Lung microvascular endothelial cell (primary cell): Measurements from ENCODE around the gene SEC16B. TPM values are rescaled to one million over a fixed set of nuclear protein-coding genes. Genes with fewer than 3 reads are reported as not detected.
A peak's percentile ranks its signal among the peaks of the same experiment; 100 is the strongest.

Source experiments
- DNase-seq, 2 donors: peaks; one replicate each; pipeline versions ENCODE4 v3.0.0 to v3.0.0-alpha.2; 2010; ENCODE audit warnings: low read depth in 2 of 2
- total RNA-seq: library from RNA; depleted of rRNA; stranded (reverse); fragments of >200 nt; gene quantifications from 2 replicates; pipeline ENCODE4 v1.2.1, GENCODE V29; 2014

SEC16B gene
- total RNA-seq, 1 donor from 2014 or later, result 0.79 TPM

GRCh38 chr1:177941976-177942375, 27.9 kb downstream of the SEC16B start:
- no peak for DNase-seq

- no peak for DNase-seq
These were observed 29.2 kb downstream of the SEC16B start for GRCh38 chr1:177940682-177941081.

- DNase-seq, result no peak
These were observed 31.9 kb downstream of the SEC16B start for GRCh38 chr1:177937931-177938330.

GRCh38 chr1:177937174-177937770, 32.6 kb downstream of the SEC16B start:
- no peak for DNase-seq

- no peak for DNase-seq
These were observed 34.0 kb downstream of the SEC16B start for GRCh38 chr1:177935638-177936415.

- no peak for DNase-seq
These were observed 34.9 kb downstream of the SEC16B start for GRCh38 chr1:177934927-177935326.

- no peak for DNase-seq
These were observed 35.4 kb downstream of the SEC16B start for GRCh38 chr1:177934461-177934860.

- no peak for DNase-seq
These were observed 36.0 kb downstream of the SEC16B start for GRCh38 chr1:177933881-177934280.

- DNase-seq, result no peak
These were observed 37.7 kb downstream of the SEC16B start for GRCh38 chr1:177932123-177932522.

- DNase-seq, result no peak
These were observed 40.9 kb downstream of the SEC16B start for GRCh38 chr1:177928952-177929351.

- peak in 1 of 2 donors; percentile 40 for DNase-seq
These were observed 41.7 kb downstream of the SEC16B start for GRCh38 chr1:177928194-177928593.

- DNase-seq, result peak in 1 of 2 donors; percentile 87
These were observed 42.7 kb downstream of the SEC16B start for GRCh38 chr1:177927021-177927596.

GRCh38 chr1:177926201-177926600, 43.7 kb downstream of the SEC16B start:
- DNase-seq, result peak; percentile 68 to 76

- DNase-seq, result no peak
These were observed 44.9 kb downstream of the SEC16B start for GRCh38 chr1:177925006-177925405.

- no peak for DNase-seq
These were observed 46.4 kb downstream of the SEC16B start for GRCh38 chr1:177923441-177923840.

- DNase-seq, result no peak
These were observed 47.6 kb downstream of the SEC16B start for GRCh38 chr1:177922209-177922608.

- DNase-seq, result no peak
These were observed 48.3 kb downstream of the SEC16B start for GRCh38 chr1:177921590-177921989.

GRCh38 chr1:177920091-177920490, 49.8 kb downstream of the SEC16B start:
- no peak for DNase-seq

- no peak for DNase-seq
These were observed 54.2 kb downstream of the SEC16B start for GRCh38 chr1:177915641-177916040.

- DNase-seq, result peak in 1 of 2 donors; percentile 74
These were observed 55.3 kb downstream of the SEC16B start for GRCh38 chr1:177914603-177915002.

- DNase-seq, result peak; percentile 56 to 72
These were observed 55.9 kb downstream of the SEC16B start for GRCh38 chr1:177913762-177914540.

- DNase-seq, result no peak
These were observed 56.9 kb downstream of the SEC16B start for GRCh38 chr1:177912991-177913390.
